SK-N-SH treated with all-trans-retinoic acid at 6 μM for 48 hours (cell line): Measurements from ENCODE around the gene RXFP4.
"Not testable (repeated sequence)": the region's sequence is repeated elsewhere in the genome, so short reads cannot be mapped to it uniquely, and the experiment has no call there.

Experiments
- ATAC-seq: fragments of 200-7000 bp; cut with Tn5 transposase; 3 replicates; pipeline ENCODE4 v1.9.1; 2020; ENCODE audit warnings: mild to moderate bottlenecking, moderate library complexity
- ARNTL ChIP-seq: fragments of 450-650 bp; formaldehyde crosslinking; IDR thresholded peaks from 2 replicates; pipeline ENCODE4 v1.5.0; 2020; ENCODE audit warnings: low read depth, mild to moderate bottlenecking, moderate library complexity, borderline replicate concordance
- BACH2 ChIP-seq: fragments of 250-450 bp; sonication (Bioruptor Pico); IDR thresholded peaks from 2 replicates; pipeline ENCODE4 v1.9.0; 2021; ENCODE audit warnings: mild to moderate bottlenecking, borderline replicate concordance
- CREB5 ChIP-seq: fragments of 250-450 bp; sonication (Bioruptor Pico); IDR thresholded peaks from 2 replicates; pipeline ENCODE4 v1.5.1; 2020; ENCODE audit warnings: low read depth, mild to moderate bottlenecking, moderate library complexity
- CSDC2 ChIP-seq: fragments of 250-450 bp; sonication (Bioruptor Pico); IDR thresholded peaks from 2 replicates; pipeline ENCODE4 v1.5.0; 2020; ENCODE audit warnings: mild to moderate bottlenecking, moderate library complexity
- CSRNP3 ChIP-seq: fragments of 250-450 bp; sonication (Bioruptor Pico); IDR thresholded peaks from 2 replicates; pipeline ENCODE4 v1.5.1; 2021; ENCODE audit warnings: mild to moderate bottlenecking, moderate library complexity
- ESRRG ChIP-seq: fragments of 250-450 bp; sonication (Bioruptor Pico); IDR thresholded peaks from 2 replicates; pipeline ENCODE4 v1.6.1; 2021; ENCODE audit warnings: mild to moderate bottlenecking
- ISL1 ChIP-seq: fragments of 250-450 bp; sonication (Bioruptor Pico); IDR thresholded peaks from 2 replicates; pipeline ENCODE4 v2.1.2; 2022; ENCODE audit warnings: mild to moderate bottlenecking, moderate library complexity
- OSR1 ChIP-seq: fragments of 250-450 bp; sonication (Bioruptor Pico); IDR thresholded peaks from 2 replicates; pipeline ENCODE4 v1.8.0; 2022; ENCODE audit warnings: moderate library complexity, mild to moderate bottlenecking, inconsistent platforms
- POU6F1 ChIP-seq: fragments of 250-450 bp; sonication (Bioruptor Pico); IDR thresholded peaks from 2 replicates; pipeline ENCODE4 v1.8.0; 2021; ENCODE audit warnings: low read depth, mild to moderate bottlenecking, moderate library complexity, borderline replicate concordance
- PPARA ChIP-seq: fragments of 250-450 bp; sonication (Bioruptor Pico); IDR thresholded peaks from 2 replicates; pipeline ENCODE4 v1.5.0; 2020; ENCODE audit warnings: mild to moderate bottlenecking, borderline replicate concordance
- RARB ChIP-seq: fragments of 250-450 bp; sonication (Bioruptor Pico); IDR thresholded peaks from 2 replicates; pipeline ENCODE4 v1.8.0; 2021; ENCODE audit warnings: mild to moderate bottlenecking, moderate library complexity
- TCF4 ChIP-seq: fragments of 250-450 bp; sonication (Bioruptor Pico); IDR thresholded peaks from 2 replicates; pipeline ENCODE4 v1.8.0; 2021; ENCODE audit warnings: mild to moderate bottlenecking, moderate library complexity, borderline replicate concordance
- TOX ChIP-seq: fragments of 250-450 bp; sonication (Bioruptor Pico); IDR thresholded peaks from 2 replicates; pipeline ENCODE4 v1.8.0; 2021; ENCODE audit warnings: mild to moderate bottlenecking, moderate library complexity, borderline replicate concordance
- TSHZ2 ChIP-seq: fragments of 250-450 bp; sonication (Bioruptor Pico); IDR thresholded peaks from 2 replicates; pipeline ENCODE4 v1.5.0; 2020; ENCODE audit warnings: mild to moderate bottlenecking, moderate library complexity
- ZC3H10 ChIP-seq: fragments of 250-450 bp; sonication (Bioruptor Pico); IDR thresholded peaks from 2 replicates; pipeline ENCODE4 v1.5.1; 2021; ENCODE audit warnings: mild to moderate bottlenecking, moderate library complexity
- ZFP30 ChIP-seq: fragments of 450-650 bp; formaldehyde crosslinking; IDR thresholded peaks from 2 replicates; pipeline ENCODE4 v1.5.0; 2022; ENCODE audit warnings: mild to moderate bottlenecking, moderate library complexity
- ZNF70 ChIP-seq: fragments of 450-650 bp; formaldehyde crosslinking; IDR thresholded peaks from 2 replicates; pipeline ENCODE4 v1.5.0; 2020; ENCODE audit warnings: mild to moderate bottlenecking, moderate library complexity
- ZNF8 ChIP-seq: fragments of 450-650 bp; formaldehyde crosslinking; IDR thresholded peaks from 2 replicates; pipeline ENCODE4 v1.5.0; 2020; ENCODE audit warnings: mild to moderate bottlenecking, moderate library complexity
- TF ChIP-seq, protein P1 (sequence below): fragments of 250-450 bp; sonication (Bioruptor Pico); IDR thresholded peaks from 2 replicates; pipeline ENCODE4 v1.8.0; 2020; ENCODE audit warnings: mild to moderate bottlenecking, moderate library complexity, borderline replicate concordance

RXFP4 gene

GRCh38 chr1:155984341-155984740 lies 42.9 kb downstream of the RXFP4 start:
- TF ChIP-seq POU6F1 (CRISPR knock-in tag) (no peak), TCF4 (no peak), ZNF8 (CRISPR knock-in tag) (no peak), ESRRG (no peak), ZFP30 (CRISPR knock-in tag) (no peak), TSHZ2 (CRISPR knock-in tag) (no peak), PPARA (no peak), CSRNP3 (CRISPR knock-in tag) (no peak), ZNF70 (CRISPR knock-in tag) (no peak), RARB (CRISPR knock-in tag) (no peak), ISL1 (CRISPR knock-in tag) (no peak), TOX (no peak), CSDC2 (CRISPR knock-in tag) (no peak), OSR1 (CRISPR knock-in tag) (no peak), ARNTL (CRISPR knock-in tag) (no peak), BACH2 (CRISPR knock-in tag) (no peak)
- TF ChIP-seq, protein P1, sequence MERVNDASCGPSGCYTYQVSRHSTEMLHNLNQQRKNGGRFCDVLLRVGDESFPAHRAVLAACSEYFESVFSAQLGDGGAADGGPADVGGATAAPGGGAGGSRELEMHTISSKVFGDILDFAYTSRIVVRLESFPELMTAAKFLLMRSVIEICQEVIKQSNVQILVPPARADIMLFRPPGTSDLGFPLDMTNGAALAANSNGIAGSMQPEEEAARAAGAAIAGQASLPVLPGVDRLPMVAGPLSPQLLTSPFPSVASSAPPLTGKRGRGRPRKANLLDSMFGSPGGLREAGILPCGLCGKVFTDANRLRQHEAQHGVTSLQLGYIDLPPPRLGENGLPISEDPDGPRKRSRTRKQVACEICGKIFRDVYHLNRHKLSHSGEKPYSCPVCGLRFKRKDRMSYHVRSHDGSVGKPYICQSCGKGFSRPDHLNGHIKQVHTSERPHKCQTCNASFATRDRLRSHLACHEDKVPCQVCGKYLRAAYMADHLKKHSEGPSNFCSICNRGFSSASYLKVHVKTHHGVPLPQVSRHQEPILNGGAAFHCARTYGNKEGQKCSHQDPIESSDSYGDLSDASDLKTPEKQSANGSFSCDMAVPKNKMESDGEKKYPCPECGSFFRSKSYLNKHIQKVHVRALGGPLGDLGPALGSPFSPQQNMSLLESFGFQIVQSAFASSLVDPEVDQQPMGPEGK (CRISPR knock-in tag) = no peak
- TF ChIP-seq, all 23 proteins: peak for 0
- no peak for ATAC-seq

- not testable (repeated sequence) for ATAC-seq
These were observed 43.6 kb downstream of the RXFP4 start for GRCh38 chr1:155984903-155985645.

DNA sequence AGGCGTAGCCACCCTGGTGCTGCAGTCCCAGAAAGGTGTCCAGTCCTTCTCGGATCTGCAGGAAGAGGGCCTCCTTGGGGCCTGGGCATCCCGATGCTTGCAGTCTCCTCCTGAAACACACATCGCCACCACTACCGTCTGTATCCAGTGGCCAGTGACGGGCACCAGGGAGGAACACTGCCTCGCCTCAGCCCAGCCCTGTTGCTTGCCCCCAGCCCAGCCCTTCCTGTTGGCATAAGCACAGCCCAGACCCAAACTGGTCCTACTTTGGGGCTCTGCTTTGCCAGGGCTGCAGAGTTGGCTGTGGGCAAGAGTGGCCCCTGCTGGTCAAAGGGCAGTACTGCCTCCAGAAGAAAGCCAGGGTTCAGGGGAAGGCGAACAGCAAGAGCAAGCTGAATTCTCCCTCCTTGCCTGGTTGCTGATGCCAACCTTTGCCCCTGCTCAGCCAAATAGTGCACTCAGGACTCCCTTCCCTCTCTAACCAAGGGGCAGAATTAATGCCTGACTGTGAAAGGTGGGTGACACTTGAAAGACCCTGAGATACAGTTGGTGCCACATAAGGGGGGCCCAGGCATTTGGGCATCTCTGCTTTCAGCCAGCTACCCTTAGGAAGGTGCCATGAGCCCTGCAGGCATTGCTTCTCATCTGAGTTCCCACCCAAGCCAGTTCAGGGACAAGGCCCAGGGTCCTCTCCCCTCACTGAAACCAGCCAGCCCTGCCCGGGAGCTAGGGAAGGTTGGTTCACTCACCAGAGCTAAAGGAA lies 48.0 kb downstream of the RXFP4 start:
- peak; percentile 97 for ATAC-seq
- TF ChIP-seq RARB (CRISPR knock-in tag) (no peak), CREB5 (CRISPR knock-in tag) (no peak), ZC3H10 (CRISPR knock-in tag) (no peak), POU6F1 (CRISPR knock-in tag) (no peak), TSHZ2 (CRISPR knock-in tag) (no peak), CSRNP3 (CRISPR knock-in tag) (no peak)
